Measurements from ENCODE around the gene PRKD2.
A peak's percentile ranks its signal among the peaks of the same experiment; 100 is the strongest.

PRKD2 gene

GRCh38 chr19:46710687-46711086 lies 6.2 kb downstream of the PRKD2 start:
- H3K4me1 ChIP-seq (ENCODE audit: control insufficient read depth in 1 of 2, insufficient read depth in 1 of 2, low read depth in 1 of 2, low read length in 1 of 2): peaks cover 16 to 22% of the 10 kb centered on the region in 2 experiments
- no peak for TF ChIP-seq CTCF (IDR thresholded peaks at IDR 0.05)
- no peak overlapping the region for H3K4me3 ChIP-seq (ENCODE audit: low read depth in 1 of 2, low read length in 1 of 2)
- H3K27ac ChIP-seq: no peak overlapping the region
- H3K9me3 ChIP-seq: no peaks in the 10 kb centered on the region
- no peaks in the 10 kb centered on the region for H3K27me3 ChIP-seq
- peaks cover 59% of the 10 kb centered on the region for H3K36me3 ChIP-seq

GRCh38 chr19:46704379-46705076 lies 12.4 kb downstream of the PRKD2 start:
- no peaks in the 10 kb centered on the region for H3K9me3 ChIP-seq
- H3K4me1 ChIP-seq (ENCODE audit: control insufficient read depth in 1 of 2, insufficient read depth in 1 of 2, low read depth in 1 of 2, low read length in 1 of 2): no peaks in the 10 kb centered on the region
- no peaks in the 10 kb centered on the region for H3K27me3 ChIP-seq
- TF ChIP-seq CTCF (IDR thresholded peaks at IDR 0.05): peak; percentile 93
- no peak overlapping the region for H3K4me3 ChIP-seq (ENCODE audit: low read depth in 1 of 2, low read length in 1 of 2)
- H3K27ac ChIP-seq: no peak overlapping the region
- H3K36me3 ChIP-seq: peaks cover 99% of the 10 kb centered on the region

- Histone ChIP-seq H3K36me3 (peaks cover 100% of the 10 kb centered on the region), H3K4me1 (ENCODE audit: control insufficient read depth in 1 of 2, insufficient read depth in 1 of 2, low read depth in 1 of 2, low read length in 1 of 2) (peaks cover 0 to 6% of the 10 kb centered on the region in 2 experiments)
Observed at GRCh38 chr19:46700704-46701103, 16.2 kb downstream of the PRKD2 start.

GRCh38 chr19:46698395-46699321 lies 18.3 kb downstream of the PRKD2 start:
- H3K9me3 ChIP-seq: no peaks in the 10 kb centered on the region
- no peaks in the 10 kb centered on the region for H3K27me3 ChIP-seq
- H3K4me3 ChIP-seq (ENCODE audit: low read depth in 1 of 2, low read length in 1 of 2): no peak overlapping the region
- H3K27ac ChIP-seq: no peak overlapping the region
- peaks cover 100% of the 10 kb centered on the region for H3K36me3 ChIP-seq
- TF ChIP-seq CTCF (IDR thresholded peaks at IDR 0.05): no peak
- peaks cover 0 to 6% of the 10 kb centered on the region in 2 experiments for H3K4me1 ChIP-seq (ENCODE audit: control insufficient read depth in 1 of 2, insufficient read depth in 1 of 2, low read depth in 1 of 2, low read length in 1 of 2)

More at GRCh38 chr19:46700704-46701103, 16.2 kb downstream of the PRKD2 start:
- no peak for TF ChIP-seq CTCF (IDR thresholded peaks at IDR 0.05)
- H3K4me3 ChIP-seq (ENCODE audit: low read depth in 1 of 2, low read length in 1 of 2): no peak overlapping the region
- no peak overlapping the region for H3K27ac ChIP-seq
- H3K9me3 ChIP-seq: no peaks in the 10 kb centered on the region
- H3K27me3 ChIP-seq: no peaks in the 10 kb centered on the region

GRCh38 chr19:46697204-46697960 lies 19.5 kb downstream of the PRKD2 start:
- no peaks in the 10 kb centered on the region for H3K9me3 ChIP-seq
- no peak for TF ChIP-seq CTCF (IDR thresholded peaks at IDR 0.05)
- H3K27ac ChIP-seq: peak overlapping the region; percentile 15
- H3K4me1 ChIP-seq (ENCODE audit: control insufficient read depth in 1 of 2, insufficient read depth in 1 of 2, low read depth in 1 of 2, low read length in 1 of 2): peaks cover 0 to 6% of the 10 kb centered on the region in 2 experiments
- no peaks in the 10 kb centered on the region for H3K27me3 ChIP-seq
- H3K4me3 ChIP-seq (ENCODE audit: low read depth in 1 of 2, low read length in 1 of 2): no peak overlapping the region
- peaks cover 100% of the 10 kb centered on the region for H3K36me3 ChIP-seq

Measured in neutrophil (primary cell).